GM04504 (cell line): ENCODE results near the gene RARA.

Source experiments
- DNase-seq: peaks from one replicate; pipeline ENCODE4 v3.0.0-alpha.2; 2012; ENCODE audit warnings: low read depth

The RARA gene

DNA sequence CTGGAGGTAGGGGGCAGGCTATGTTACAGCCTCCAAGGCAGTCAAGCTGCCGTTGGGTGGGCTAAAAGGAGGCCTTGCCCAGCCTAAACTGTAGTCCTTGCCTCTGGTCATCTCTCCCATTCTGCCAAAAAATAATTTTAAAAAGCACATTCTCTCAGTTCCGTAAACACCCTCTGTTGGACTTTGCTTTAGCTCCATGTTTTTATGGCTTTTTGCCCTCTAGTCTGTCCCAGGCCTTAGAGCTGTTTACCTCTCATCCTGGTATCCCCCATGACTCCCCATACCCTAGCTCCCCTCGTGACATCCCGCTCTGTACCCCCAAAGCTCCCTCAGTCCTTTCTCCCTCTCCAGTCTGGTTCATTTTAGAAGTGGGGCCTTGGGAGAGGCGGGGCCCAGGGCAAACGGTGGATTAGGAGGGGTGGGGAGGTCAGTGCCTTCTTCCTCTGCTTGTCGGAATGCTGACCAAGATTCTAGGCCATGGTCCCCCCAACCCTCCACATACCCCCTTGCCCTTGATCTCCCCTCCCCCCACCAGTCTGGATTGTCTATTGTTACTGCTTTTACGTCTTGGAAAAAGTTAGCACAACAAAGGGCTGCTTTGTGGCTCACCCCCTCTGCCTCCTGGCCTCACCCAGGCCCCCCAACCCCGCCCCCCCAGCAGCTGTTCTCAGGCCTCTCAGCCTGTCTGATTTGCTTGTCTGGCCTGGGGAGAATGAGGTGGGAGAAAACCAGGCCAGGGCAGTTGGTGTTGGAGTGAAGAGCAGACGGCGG, 37.2 kb downstream of the RARA start:
- DNase-seq = no peak

DNA sequence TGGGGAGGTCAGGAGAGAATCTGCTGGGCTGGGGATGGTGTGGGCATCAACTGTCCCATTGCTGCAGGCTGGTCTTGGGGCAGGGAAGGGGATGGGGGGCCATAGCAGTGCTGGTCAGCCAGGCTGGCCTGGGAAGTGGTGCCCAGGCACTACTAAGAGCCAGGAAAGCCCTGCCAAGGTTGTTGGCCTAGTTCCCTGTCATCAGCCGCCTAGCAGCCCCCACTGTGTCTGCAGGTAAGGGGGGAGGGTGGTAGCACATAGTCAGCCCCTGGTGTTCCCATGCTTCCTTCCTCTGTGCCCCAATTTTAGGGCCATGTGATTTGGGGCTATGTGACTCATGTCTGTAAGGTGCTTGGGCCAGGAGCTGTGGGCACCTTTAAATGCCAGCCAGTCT, 37.8 kb downstream of the RARA start:
- DNase-seq = no peak

DNA sequence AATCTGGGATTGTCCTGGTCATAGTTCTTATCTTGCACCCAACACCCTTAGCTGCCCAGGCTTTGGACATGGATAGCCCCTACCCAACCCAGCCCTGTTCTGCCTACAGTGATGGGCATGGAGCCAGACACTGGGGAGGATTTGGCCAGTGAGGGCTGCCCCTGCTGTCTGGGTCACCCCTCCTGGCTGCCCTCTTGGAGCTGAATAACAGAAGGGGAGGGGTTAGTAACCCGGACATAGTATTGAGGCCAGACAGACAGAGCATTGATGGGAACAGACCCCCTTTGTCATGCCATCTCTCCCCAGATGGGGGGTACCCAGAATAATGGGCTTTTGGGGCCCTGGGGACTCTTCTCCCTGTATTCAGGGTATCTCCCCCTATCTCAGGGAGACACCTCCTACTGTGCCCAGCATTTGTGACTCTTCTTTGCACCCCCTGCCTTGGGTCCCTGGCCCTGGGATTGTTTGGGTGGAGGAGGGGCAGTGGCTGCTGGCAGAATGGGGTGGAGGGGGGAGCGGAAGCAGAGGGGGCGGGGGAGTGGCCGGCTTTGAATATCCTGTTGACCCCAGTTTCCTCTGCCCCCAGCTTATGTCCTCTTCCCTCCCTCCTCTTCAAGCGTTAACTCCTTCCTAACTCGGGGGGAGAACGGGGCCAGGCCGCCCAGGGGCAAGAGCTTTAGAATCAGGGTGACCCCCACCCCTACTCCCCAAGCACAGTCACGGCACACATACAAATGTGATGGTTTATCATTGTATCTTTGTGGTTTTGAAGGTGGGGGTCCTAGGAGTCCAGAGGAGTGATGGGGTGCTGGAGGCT, 38.5 kb downstream of the RARA start:
- DNase-seq = no peak

DNA sequence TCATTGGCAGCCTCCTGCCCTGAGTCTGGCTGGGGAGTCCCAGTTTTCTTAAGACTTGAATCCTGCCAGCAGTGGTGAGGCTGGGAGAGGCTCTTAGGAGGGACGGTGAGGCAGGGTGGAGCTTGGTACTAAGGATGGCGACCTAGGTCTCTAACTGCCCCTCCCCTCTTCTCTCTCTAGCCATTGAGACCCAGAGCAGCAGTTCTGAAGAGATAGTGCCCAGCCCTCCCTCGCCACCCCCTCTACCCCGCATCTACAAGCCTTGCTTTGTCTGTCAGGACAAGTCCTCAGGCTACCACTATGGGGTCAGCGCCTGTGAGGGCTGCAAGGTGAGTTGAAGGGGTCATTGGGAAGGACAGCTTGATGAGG, 39.1 kb downstream of the RARA start:
- no peak for DNase-seq

DNA sequence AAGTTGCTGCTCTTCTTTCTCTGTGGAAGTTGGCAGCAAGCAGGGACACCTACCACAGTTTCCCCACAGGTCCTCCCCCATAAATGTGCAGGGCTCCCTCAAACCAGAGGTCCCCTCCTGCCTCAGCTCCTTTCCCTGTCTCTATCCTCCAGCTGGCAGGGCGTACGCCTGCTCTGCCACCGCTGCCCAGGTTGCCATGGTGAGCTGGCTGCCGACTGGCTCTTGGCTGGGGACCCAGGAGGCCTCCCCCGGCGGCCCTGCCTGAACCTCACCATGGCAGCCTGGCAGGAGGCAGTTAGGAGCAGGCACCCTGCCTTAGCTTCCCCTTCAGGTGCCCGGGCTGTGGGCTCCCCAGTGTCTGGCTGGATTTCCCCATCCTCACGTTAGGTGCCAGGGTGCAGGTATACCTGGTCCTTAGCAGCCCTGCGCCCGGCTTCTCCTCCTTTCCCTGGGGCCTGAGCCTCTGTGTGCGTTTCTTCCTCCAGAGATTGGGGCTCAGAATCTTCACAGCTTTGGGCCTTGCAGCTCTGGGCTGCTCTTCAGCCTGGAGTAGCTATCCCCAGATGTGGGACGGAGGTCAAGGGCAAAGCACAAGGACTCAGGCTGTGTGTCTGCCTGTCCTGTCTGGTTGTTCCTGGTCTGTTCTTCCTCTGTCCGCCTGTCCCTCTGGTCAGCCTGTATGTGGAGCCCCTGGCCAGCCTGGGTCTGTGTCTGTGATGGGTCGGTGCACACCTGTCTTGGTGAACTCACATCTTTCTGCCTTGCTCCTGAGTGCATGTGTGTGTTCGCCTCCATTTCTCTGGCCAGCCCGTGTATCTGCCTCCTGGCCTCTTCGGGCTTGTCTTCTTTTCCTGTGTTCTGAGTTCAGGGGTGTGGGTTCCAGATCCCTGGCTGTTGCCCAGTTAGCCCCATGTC, 39.8 kb downstream of the RARA start:
- DNase-seq = no peak

DNA sequence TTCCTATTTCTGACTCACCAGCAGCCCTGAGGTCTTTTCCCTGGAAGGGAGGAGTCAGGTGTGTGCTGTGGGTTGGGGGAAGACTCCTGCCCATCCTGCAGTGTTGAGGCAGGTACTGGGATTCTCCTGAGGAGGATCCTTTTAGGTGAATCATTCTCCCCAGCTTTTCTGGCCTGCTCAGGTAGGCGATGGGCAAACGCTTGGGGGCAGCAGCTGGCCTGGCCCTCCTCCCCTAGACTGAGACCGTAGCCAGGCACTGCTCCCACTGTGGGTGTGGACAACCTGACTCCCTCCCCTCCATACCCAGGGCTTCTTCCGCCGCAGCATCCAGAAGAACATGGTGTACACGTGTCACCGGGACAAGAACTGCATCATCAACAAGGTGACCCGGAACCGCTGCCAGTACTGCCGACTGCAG, 40.5 kb downstream of the RARA start:
- DNase-seq = no peak

DNA sequence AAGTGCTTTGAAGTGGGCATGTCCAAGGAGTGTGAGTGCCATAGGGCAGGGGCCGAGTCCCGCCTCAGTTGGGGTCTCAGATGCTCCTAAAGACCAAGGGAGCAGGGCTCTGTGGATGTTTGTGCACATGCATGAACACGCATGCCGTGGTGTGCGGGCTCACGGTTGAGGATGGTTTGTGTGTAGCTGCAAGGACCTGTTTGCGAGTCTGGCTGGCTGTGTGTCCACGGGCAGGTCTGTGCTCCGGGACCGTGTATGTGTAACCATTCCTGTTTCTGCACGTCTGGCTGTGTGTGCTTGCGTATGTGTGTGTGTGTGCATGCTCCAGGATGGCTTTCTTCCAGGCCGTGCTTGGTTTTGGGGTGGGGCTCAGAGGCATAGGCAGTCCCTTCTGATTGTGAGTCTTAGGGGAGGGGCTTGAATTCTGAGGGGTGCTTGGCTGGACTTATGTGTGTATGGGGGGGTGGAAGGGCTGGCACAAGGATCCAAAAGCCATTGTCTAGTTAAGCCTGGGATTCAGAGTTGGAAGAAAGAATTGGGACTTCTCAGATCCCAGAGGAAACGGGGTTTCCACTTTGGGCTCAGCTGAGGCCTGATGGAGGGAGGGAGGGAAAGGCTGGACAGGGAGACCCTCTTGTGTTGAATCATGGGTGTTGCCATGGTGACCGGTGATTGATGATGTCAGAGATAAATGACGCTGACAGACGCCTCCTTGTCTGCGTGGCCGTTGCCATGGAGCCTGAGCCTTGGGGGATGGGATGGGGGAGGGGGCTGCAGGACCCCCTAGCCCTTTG, 41.1 kb downstream of the RARA start:
- DNase-seq = no peak

DNA sequence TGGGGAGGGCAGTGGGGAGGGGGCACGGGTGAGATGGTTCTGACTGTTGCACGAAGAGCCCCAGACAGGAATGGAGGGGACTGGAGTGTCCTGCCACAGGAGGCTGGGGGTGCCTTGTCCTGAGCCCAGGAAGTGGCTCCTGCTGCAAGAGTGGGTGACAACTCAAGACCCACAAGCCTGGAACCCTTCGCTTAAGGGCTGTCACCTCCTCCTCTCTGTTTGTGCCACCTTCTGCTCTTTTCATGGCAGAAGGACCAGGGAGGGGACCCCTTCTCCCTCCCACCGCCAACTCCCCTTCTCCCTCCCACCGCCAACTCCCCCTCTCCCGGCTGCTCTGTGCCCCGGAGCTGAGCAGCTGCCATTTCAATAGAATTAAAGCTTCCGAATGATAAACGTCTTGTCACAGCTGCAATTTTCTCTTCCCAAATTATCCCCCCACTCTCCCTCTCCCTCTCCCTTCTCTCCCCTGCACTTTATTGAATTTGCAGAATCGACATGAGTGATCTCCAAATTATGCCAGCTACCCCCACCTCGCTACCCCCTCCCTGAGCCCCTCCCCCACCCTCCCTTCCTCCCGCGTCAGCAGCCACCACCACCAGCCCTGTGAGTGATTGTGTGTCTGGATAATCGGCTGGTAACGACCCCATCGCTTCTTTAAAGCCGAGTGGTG, 41.8 kb downstream of the RARA start:
- DNase-seq = no peak

DNA sequence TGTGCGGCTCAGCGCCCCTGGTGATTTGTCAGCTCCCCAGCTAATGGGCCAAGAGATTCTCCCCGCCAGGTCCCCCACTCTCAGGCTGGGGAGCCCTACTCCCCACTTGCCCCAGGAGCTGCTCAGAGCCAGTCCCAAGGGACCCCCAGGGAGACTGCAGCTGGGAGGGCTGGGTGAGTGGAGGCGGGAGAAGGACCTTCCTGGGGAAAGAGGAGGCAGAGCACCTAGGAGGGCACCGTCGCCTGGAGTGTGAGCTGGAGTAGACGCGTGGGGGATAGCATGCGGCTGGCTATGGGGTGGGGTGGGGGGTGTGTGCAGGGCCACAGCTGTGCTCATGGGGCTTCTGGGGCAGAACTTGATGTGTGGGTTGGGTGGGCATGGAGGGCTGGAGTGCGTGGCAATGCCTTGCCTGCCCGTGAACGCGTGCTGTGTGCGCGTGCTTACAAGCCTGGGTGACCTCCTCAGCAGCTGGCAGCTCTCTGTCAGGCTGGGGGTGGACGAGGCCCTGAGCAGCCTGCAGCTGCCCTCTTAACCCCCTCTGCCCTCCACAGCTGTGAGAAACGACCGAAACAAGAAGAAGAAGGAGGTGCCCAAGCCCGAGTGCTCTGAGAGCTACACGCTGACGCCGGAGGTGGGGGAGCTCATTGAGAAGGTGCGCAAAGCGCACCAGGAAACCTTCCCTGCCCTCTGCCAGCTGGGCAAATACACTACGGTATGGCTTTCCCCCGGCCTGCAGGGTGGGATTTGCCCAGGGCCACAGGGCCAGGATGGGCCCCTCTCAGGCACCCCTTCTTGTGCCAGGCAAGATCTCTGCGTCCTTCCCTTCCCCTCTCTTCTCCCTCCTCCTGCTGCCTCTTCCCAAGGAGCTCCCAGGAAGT, 42.6 kb downstream of the RARA start:
- no peak for DNase-seq

DNA sequence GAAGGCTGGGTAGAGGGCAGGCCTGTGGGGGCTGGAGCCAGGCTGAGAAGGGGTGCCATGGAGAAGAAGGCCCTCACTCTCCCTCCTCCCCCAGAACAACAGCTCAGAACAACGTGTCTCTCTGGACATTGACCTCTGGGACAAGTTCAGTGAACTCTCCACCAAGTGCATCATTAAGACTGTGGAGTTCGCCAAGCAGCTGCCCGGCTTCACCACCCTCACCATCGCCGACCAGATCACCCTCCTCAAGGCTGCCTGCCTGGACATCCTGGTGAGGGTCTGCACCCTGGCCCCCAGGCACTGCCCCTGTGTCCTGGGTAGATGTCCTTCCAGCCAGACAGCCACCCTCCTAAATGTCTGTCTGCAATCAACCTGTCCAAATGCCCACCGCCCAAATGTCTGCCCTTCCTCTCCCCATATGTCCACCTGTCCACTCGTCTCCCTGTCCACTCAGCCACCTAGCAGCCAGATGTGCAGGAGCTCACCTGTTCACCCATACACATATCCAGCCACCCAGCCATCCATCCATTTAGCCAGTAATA, 43.3 kb downstream of the RARA start:
- DNase-seq = no peak

DNA sequence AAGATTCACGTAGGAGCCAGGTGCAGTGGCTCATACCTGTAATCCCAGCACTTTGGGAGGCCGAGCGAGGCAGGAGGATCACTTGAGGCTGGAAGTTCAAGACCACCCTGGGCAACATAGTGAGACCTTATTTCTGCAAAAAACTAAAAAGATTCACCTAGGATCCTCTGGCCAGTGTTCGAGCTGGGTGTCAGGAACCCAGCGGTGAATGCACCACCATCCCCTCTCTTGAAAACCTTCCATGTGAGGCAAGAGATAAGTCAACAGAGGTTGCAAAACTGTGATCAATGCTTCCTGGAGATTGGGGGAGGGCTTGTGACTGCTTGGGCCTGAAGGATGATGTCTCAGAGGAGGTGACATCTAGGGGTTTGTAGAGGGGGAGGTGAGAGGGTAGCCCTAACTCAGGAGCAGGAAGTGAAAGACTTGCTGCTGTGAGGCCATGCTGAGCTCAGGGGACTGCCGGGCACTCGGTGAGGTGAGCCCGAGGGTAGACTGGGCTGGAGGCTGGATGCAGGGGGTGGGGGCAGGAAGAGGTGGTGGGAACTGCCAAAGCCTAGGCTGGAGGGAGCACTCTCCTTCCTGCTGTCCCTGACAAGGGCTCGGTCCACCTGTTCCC, 43.9 kb downstream of the RARA start:
- DNase-seq = no peak

DNA sequence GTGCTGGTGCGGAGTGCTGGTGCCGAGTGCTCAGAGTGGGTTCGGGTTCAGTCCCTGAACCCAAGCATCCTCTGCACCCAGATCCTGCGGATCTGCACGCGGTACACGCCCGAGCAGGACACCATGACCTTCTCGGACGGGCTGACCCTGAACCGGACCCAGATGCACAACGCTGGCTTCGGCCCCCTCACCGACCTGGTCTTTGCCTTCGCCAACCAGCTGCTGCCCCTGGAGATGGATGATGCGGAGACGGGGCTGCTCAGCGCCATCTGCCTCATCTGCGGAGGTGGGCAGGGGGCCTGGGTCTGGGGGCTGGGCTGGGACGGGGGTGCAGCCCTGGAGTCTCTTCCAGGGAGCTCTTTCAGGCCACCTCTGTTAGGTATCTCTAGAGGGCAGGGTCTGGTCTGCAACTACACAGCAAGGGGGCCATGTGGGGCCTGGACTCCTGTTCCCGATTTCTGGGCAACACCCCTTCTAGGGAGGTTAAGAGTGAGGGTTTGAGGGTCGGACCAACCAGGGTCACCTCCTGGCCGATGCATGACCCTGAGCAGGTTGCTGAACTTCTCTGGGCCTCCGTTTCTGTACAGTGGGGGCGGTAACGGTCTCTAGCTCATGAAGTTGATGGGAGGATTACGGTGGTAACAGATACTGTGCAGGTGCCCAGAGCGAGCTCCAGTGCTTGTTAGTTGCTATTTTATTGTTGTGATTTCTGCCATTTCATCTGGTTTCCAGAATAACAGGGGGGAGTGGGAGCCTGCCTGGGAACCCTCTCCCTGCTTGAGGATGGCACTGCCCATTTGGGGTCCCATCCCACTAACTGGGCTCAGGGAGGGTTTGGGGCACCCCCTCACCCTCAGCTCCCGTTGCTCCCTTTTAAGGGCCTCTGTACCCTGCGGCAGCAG, 45.5 kb downstream of the RARA start:
- no peak for DNase-seq

DNA sequence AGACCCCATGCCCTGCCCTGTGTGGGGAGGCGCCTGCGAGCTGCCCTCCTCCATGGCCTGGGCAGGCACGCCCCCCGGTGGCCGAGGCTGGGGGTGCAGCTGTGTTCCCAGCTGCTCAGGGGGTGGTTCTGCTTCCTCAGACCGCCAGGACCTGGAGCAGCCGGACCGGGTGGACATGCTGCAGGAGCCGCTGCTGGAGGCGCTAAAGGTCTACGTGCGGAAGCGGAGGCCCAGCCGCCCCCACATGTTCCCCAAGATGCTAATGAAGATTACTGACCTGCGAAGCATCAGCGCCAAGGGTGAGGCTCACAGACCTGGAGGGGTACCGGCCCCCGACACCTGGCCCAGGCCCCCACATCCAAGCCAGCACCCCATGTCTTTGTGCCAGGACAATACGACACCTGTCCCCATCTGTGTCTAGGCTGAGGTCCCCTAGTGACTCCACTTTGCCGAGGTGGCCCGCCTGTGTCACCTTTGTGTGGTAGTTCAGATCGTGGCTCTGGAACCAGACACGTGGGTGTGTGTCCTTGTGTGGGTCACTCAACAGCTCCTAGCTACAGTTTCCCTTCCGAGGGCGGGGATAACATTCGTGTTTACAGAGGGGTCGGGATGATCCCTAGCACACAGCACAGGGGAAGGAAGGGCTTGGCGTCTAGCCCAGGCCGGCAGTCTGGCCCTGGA, 46.3 kb downstream of the RARA start:
- DNase-seq = no peak

DNA sequence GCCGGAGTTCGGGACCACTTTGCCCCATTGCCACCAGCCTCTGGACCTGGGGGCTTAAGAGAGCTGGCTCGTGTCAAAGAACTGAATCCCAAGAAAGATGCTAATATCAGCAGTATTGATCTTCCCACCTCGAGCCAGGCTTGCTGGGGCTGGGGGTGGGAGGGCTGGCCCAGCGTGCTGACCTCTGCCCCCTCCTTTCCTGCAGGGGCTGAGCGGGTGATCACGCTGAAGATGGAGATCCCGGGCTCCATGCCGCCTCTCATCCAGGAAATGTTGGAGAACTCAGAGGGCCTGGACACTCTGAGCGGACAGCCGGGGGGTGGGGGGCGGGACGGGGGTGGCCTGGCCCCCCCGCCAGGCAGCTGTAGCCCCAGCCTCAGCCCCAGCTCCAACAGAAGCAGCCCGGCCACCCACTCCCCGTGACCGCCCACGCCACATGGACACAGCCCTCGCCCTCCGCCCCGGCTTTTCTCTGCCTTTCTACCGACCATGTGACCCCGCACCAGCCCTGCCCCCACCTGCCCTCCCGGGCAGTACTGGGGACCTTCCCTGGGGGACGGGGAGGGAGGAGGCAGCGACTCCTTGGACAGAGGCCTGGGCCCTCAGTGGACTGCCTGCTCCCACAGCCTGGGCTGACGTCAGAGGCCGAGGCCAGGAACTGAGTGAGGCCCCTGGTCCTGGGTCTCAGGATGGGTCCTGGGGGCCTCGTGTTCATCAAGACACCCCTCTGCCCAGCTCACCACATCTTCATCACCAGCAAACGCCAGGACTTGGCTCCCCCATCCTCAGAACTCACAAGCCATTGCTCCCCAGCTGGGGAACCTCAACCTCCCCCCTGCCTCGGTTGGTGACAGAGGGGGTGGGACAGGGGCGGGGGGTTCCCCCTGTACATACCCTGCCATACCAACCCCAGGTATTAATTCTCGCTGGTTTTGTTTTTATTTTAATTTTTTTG, 47.1 kb downstream of the RARA start:
- DNase-seq = no peak

DNA sequence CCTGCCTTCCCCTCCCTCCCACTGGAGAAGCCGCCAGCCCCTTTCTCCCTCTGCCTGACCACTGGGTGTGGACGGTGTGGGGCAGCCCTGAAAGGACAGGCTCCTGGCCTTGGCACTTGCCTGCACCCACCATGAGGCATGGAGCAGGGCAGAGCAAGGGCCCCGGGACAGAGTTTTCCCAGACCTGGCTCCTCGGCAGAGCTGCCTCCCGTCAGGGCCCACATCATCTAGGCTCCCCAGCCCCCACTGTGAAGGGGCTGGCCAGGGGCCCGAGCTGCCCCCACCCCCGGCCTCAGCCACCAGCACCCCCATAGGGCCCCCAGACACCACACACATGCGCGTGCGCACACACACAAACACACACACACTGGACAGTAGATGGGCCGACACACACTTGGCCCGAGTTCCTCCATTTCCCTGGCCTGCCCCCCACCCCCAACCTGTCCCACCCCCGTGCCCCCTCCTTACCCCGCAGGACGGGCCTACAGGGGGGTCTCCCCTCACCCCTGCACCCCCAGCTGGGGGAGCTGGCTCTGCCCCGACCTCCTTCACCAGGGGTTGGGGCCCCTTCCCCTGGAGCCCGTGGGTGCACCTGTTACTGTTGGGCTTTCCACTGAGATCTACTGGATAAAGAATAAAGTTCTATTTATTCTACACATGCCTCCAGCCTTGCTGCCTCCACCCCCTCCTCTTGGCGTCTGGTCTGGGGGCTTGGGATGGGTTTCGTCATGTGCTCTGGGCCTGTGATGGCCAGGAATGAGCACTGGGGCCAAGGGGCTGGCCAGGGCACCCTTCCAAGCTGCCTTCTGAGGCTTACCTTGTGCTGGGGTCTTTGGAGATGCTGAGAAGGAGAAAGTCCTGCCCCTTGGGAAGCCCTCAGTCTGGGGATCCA, 48.3 kb downstream of the RARA start:
- no peak for DNase-seq
